K562 (cell line): ENCODE measurements around the gene SLC7A6. TPM values are rescaled to one million over a fixed set of nuclear protein-coding genes. Genes with fewer than 3 reads are reported as not detected.

Experiments used
- ATAC-seq: fragments of 200-7000 bp; cut with Tn5 transposase; 3 replicates; pipeline ENCODE4 v1.9.1; 2020; ENCODE audit warnings: moderate library complexity
- BruUV-seq: library from RNA; stranded (reverse); fragments of 400-500 nt; replicated peaks from 2 replicates; lab custom pipeline; 2021; lab: Mats Ljungman, UMichigan
- CTCF ChIA-PET: fragments of 300-600 bp; formaldehyde crosslinking; extraction: SDS; loops from one replicate; lab custom pipeline; 2021; ENCODE audit warnings: low intra/inter-chr PET ratio; lab: Yijun Ruan, JAX
- POLR2A ChIA-PET: fragments of 300-600, 350-650 bp; sonication (Branson Sonifier 250); formaldehyde crosslinking; extraction: SDS; loops from one replicate; lab custom pipeline; 2021; ENCODE audit warnings: antibody characterized with exemption, inconsistent platforms; lab: Yijun Ruan, JAX
- DNase-seq, 4 experiments: peaks; one replicate each; pipeline versions ENCODE4 v3.0.0 to v3.0.0-alpha.2; 2011 to 2018; ENCODE audit warnings: low spot score in 3 of 4, mixed read lengths in 3 of 4; ENCODE audit errors: extremely low read depth in 1 of 4
- FAIRE-seq: peaks from 2 replicates; lab custom pipeline; 2011; peaks lifted over from hg19 to GRCh38; lab: Jason Lieb, UNC
- H2AFZ ChIP-seq: 2 replicates; pipeline ENCODE4 v1.6.0; 2011; ENCODE audit warnings: low read depth, low read length, control low read depth, inconsistent platforms
- H3K27ac ChIP-seq: fragments of 200-600 bp; 3 replicates; pipeline ENCODE4 v1.8.0; 2011; ENCODE audit warnings: low read depth, mild to moderate bottlenecking, control low read depth, inconsistent platforms, low read length, moderate library complexity, mixed read lengths; ENCODE audit errors: extremely low read depth
- H3K27me3 ChIP-seq, 2 experiments: fragments of 300-600 bp in 1 of 2; 2 replicates in 1 of 2; 3 replicates in 1 of 2; pipeline versions ENCODE4 v1.6.0 to v1.8.0; 2011; ENCODE audit warnings: inconsistent platforms in 2 of 2, low read length in 2 of 2, mild to moderate bottlenecking in 1 of 2, mixed read lengths in 1 of 2, moderate library complexity in 1 of 2; ENCODE audit not compliant: control insufficient read depth in 2 of 2, insufficient read depth in 2 of 2
- H3K36me3 ChIP-seq: fragments of 300-600 bp; 3 replicates; pipeline ENCODE4 v1.8.0; 2011; ENCODE audit warnings: mild to moderate bottlenecking, low read length, inconsistent platforms; ENCODE audit not compliant: control insufficient read depth, insufficient read depth
- H3K4me1 ChIP-seq, 2 experiments: fragments of 200-600 bp in 1 of 2; replicated peaks in 1 of 2; 2 replicates in 1 of 2; 3 replicates in 1 of 2; pipeline versions ENCODE4 v1.5.1 to v1.8.0; 2011; ENCODE audit warnings: inconsistent platforms in 2 of 2, low read length in 2 of 2, mild to moderate bottlenecking in 1 of 2, mixed read lengths in 1 of 2, moderate library complexity in 1 of 2; ENCODE audit not compliant: control insufficient read depth in 2 of 2, insufficient read depth in 2 of 2
- H3K4me2 ChIP-seq: 2 replicates; pipeline ENCODE4 v1.6.1; 2011; ENCODE audit warnings: low read length, control low read depth, inconsistent platforms, mixed read lengths; ENCODE audit not compliant: insufficient read depth
- H3K4me3 ChIP-seq: fragments of 200-600 bp; sonication (generic), shearing (Covaris generic); 2 replicates; pipeline ENCODE4 v1.5.1; 2016; ENCODE audit warnings: control low read depth, inconsistent platforms
- H3K79me2 ChIP-seq: fragments of 200-600 bp; 3 replicates; pipeline ENCODE4 v1.8.0; 2011; ENCODE audit warnings: low read length, inconsistent platforms; ENCODE audit not compliant: control insufficient read depth, insufficient read depth
- H3K9ac ChIP-seq, 2 experiments: 2 replicates each; pipeline versions ENCODE4 v1.6.0 to v1.6.1; 2011; ENCODE audit warnings: low read depth in 2 of 2, low read length in 2 of 2, control low read depth in 1 of 2, inconsistent platforms in 1 of 2, mild to moderate bottlenecking in 1 of 2, mixed read lengths in 1 of 2; ENCODE audit not compliant: insufficient read depth in 1 of 2
- H3K9me1 ChIP-seq: one replicate; pipeline ENCODE4 v1.6.0; 2011; ENCODE audit warnings: inconsistent platforms, mild to moderate bottlenecking, low read length, moderate library complexity; ENCODE audit not compliant: control insufficient read depth, insufficient read depth
- H3K9me3 ChIP-seq: replicated peaks from 2 replicates; pipeline ENCODE4 v1.5.1; 2011; ENCODE audit warnings: low read depth, low read length, inconsistent platforms; ENCODE audit not compliant: control insufficient read depth, insufficient read depth
- H4K20me1 ChIP-seq: replicated peaks from 2 replicates; pipeline ENCODE4 v1.6.1; 2011; ENCODE audit warnings: low read length, inconsistent platforms, mixed read lengths; ENCODE audit not compliant: control insufficient read depth, insufficient read depth
- GATA2 ChIP-seq: sonication (generic); formaldehyde crosslinking; IDR thresholded peaks from 2 replicates; pipeline ENCODE4 v1.4.0; 2020; ENCODE audit warnings: mild to moderate bottlenecking, missing genetic modification reagents
- POLR2A ChIP-seq: fragments of 450-650 bp; conservative IDR thresholded peaks from 2 replicates; pipeline ENCODE4 v1.6.1; 2016
- POLR2G ChIP-seq: fragments of 200-400 bp; formaldehyde crosslinking; IDR thresholded peaks from 2 replicates; pipeline ENCODE4 v1.6.1; 2017; ENCODE audit warnings: low read depth, mild to moderate bottlenecking, antibody characterized with exemption, low read length, moderate library complexity
- WGBS: fragments of 100-300 bp; shearing (Covaris generic); methylation state at CpG from one replicate; pipeline ENCODE4 v1.1.6; 2016; ENCODE audit warnings: low coverage, mixed read lengths; ENCODE audit not compliant: insufficient coverage; ENCODE audit errors: missing lambda C conversion rate; 5-methylcytosine and 5-hydroxymethylcytosine counted together
- in situ Hi-C: fragments of 300-500 bp; cut with MboI; formaldehyde crosslinking; loops from 4 replicates; pipeline ENCODE4 v1.15.0; 2018; ENCODE audit warnings: inconsistent platforms, mixed read lengths
- intact Hi-C: fragments of 100-400 bp; cut with micrococcal nuclease; formaldehyde crosslinking; loops from 2 replicates; pipeline ENCODE4 v1.14.2; 2022
- polyA plus RNA-seq, 8 experiments: library from polyadenylated mRNA; depleted of rRNA in 4 of 8; stranded (reverse) in 5 of 8; unstranded in 3 of 8; fragments of >200 nt; fragmentation: Nextera tagmentation in 2 of 8; fragmentation: Illumina TruSeq in 1 of 8; extraction: Ambion mirVana in 2 of 8; extraction: Trizol in 1 of 8; gene quantifications; 2 replicates each; pipeline versions ENCODE4 v1.2.1 to v1.2.3, GENCODE V29; 2011 to 2014; ENCODE audit warnings: inconsistent platforms in 1 of 8, missing spikeins in 1 of 8
- total RNA-seq, 7 experiments: library from RNA; depleted of rRNA in 6 of 7; stranded (reverse); fragments of >200 nt in 6 of 7; fragmentation: Illumina TruSeq in 2 of 7; extraction: Trizol in 2 of 7; gene quantifications; 2 replicates each; pipeline versions ENCODE4 v1.2.1 to v1.2.3, GENCODE V29; 2011 to 2021; ENCODE audit warnings: low replicate concordance in 1 of 7
- TF ChIP-seq, protein P1 (sequence below): sonication (generic); formaldehyde crosslinking; IDR thresholded peaks from 2 replicates; pipeline ENCODE4 v1.8.1; 2023; ENCODE audit warnings: mild to moderate bottlenecking, missing genetic modification reagents

Gene SLC7A6
- total and polyA plus RNA-seq, 9 of the 15 experiments (the other 6 are each of a cell fraction or from before 2014, with no cell fraction given) = 12.6 to 60.1 (median 29.8) TPM

DNA sequence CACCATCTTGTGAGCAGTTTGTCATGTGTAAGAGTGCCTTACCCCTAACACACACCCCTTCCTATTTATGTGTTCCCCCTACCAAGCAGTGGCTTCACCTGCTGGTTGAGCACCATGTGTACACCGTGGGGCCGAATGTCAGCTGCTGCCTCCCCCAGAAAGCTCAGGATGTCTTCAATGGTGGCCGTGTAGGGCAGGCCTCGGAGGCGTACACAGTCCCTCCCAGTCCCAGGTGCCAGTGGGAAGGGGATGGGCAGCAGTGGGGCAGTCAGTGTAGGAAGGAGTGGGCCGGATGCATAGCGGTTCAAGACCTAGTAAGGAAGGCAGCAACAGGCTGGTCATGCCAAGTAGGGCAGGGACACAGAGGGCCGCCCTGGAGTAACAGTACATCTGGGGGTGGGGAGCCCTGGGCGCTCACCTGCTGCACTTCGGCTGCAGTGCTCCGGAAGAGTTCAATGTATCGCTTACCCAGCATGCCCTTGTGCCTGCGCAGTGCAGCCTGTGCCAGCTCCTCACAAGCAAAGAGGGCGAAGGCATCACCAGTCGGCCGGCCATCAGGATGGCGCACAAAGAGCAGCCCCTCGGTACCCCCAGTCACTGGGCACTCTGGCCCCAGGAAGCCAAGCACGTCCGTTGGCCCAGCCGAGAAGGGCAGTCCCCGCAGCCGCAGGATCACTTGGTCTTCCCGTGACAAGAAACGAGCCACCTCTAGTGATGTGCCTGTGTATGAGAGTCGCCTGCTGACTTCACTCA is 32.8 kb upstream of the SLC7A6 start:
- ATAC-seq = no peak
- Histone ChIP-seq H3K27ac (no peak overlapping the region), H4K20me1 (no peaks in the 10 kb centered on the region; the same call in 1 of the 2 replicates), H2AFZ (no peak overlapping the region), H3K9ac (no peak overlapping the region), H3K36me3 (peaks cover 51% of the 10 kb centered on the region; the same call in 2 of the 3 replicates)
- POLR2A ChIA-PET = interaction anchor here (0.6 kb wide), 1 partner anchor 307 kb away, joined by 3 read pairs; no protein-coding TSS in a partner anchor
- 92% methylated on average over 24 of the region's 26 CpGs for WGBS
- in situ Hi-C loops = no loop called here
- TF ChIP-seq GATA2 (CRISPR knock-in tag) (no peak), POLR2A (peak; percentile 26; the same call in 1 of the 2 replicates), POLR2G (peak; percentile 51)
- TF ChIP-seq, all 486 proteins: peak for 2
- intact Hi-C loops = no loop called here
- no peak for FAIRE-seq
- Histone ChIP-seq H3K79me2 (no peaks in the 10 kb centered on the region; the same call in 2 of the 3 replicates), H3K4me1 (peaks cover 0 to 12% of the 10 kb centered on the region in 2 experiments; a peak in 1 of 5 replicates), H3K4me3 (no peak overlapping the region), H3K9me3 (peaks cover 1% of the 10 kb centered on the region; the same call in 1 of the 2 replicates), H3K9me1 (no peaks in the 10 kb centered on the region), H3K27me3 (no peaks in the 10 kb centered on the region), H3K4me2 (no peak overlapping the region)
- CTCF ChIA-PET = no interaction called here
- no peak for DNase-seq
- BruUV-seq = no TSS peak

GRCh38 chr16:68232335-68232734 is 32.0 kb upstream of the SLC7A6 start:
- ChIA-PET CTCF (no interaction called here), POLR2A (interaction anchor here (0.5 to 0.6 kb wide), 2 partner anchors 14 to 52 kb away, joined by 3 read pairs; no protein-coding TSS in a partner anchor)
- no peak for FAIRE-seq
- no peaks in the 10 kb centered on the region; the same call in 1 of the 2 replicates for H4K20me1 ChIP-seq
- no peak for ATAC-seq
- H3K4me3 ChIP-seq = no peak overlapping the region
- in situ Hi-C loops (no loop called here), intact Hi-C loops (no loop called here)
- no TSS peak for BruUV-seq
- no peak overlapping the region for H3K4me2 ChIP-seq
- WGBS = 86% methylated on average over 15 of the region's 16 CpGs
- H3K9me3 ChIP-seq = peaks cover 3% of the 10 kb centered on the region; the same call in 1 of the 2 replicates
- H3K79me2 ChIP-seq = no peaks in the 10 kb centered on the region; the same call in 2 of the 3 replicates
- no peak overlapping the region for H2AFZ ChIP-seq
- no peaks in the 10 kb centered on the region for H3K27me3 ChIP-seq
- no peak overlapping the region for H3K27ac ChIP-seq
- no peaks in the 10 kb centered on the region for H3K9me1 ChIP-seq
- H3K36me3 ChIP-seq = peaks cover 45% of the 10 kb centered on the region; the same call in 2 of the 3 replicates
- no peak for DNase-seq
- peak overlapping the region in 1 of 2 experiments; percentile 19; a peak in 1 of 4 replicates for H3K9ac ChIP-seq
- H3K4me1 ChIP-seq = peaks cover 0 to 13% of the 10 kb centered on the region in 2 experiments; a peak in 1 of 5 replicates
- TF ChIP-seq, protein P1, sequence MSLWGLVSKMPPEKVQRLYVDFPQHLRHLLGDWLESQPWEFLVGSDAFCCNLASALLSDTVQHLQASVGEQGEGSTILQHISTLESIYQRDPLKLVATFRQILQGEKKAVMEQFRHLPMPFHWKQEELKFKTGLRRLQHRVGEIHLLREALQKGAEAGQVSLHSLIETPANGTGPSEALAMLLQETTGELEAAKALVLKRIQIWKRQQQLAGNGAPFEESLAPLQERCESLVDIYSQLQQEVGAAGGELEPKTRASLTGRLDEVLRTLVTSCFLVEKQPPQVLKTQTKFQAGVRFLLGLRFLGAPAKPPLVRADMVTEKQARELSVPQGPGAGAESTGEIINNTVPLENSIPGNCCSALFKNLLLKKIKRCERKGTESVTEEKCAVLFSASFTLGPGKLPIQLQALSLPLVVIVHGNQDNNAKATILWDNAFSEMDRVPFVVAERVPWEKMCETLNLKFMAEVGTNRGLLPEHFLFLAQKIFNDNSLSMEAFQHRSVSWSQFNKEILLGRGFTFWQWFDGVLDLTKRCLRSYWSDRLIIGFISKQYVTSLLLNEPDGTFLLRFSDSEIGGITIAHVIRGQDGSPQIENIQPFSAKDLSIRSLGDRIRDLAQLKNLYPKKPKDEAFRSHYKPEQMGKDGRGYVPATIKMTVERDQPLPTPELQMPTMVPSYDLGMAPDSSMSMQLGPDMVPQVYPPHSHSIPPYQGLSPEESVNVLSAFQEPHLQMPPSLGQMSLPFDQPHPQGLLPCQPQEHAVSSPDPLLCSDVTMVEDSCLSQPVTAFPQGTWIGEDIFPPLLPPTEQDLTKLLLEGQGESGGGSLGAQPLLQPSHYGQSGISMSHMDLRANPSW (CRISPR knock-in tag) = no peak
- TF ChIP-seq POLR2G = peak; percentile 66
